ENCODE measurements around the gene SLC6A6. TPM values are rescaled to one million over a fixed set of nuclear protein-coding genes. Genes with fewer than 3 reads are reported as not detected.

Gene SLC6A6
- total and polyA plus RNA-seq, 2 experiments from 2014 or later, result 30.7 to 58.9 TPM

DNA sequence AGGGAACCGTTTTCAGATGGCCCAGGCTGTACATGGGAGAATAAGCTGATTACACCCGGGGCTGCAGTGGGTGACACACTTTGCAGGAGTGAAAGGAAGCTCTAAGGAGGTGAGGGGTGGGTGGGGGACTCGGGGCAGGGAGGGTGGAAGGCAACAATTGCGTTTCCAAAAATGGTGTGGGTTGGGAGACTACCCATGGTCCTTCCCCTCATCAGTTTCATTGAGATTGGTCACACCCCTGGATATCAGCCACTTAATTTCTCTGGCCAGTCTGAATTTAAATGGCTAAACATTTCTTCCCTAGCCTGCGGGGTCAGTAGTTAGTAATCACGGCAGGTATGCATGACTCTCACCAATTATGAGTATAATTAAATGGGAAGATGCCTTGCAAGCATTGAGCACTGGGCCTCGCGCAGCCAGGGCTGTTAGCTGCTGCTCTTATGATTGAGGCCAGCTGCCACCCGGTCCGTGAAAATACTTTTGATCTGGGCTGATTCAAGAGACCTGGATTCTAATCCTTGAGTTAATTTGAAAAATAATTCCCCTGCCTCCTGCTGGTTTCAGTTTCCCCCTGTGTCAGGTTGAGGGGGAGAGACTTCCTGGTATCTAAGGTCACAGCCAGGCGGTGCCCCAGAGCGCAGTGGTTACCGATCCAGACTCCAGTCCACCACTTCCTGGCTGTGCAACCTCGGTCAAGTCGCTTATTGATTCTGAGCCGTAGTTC, 23.3 kb downstream of the SLC6A6 start:
- DNase-seq (ENCODE audit: low spot score), result no peak
- Histone ChIP-seq H3K4me1 (ENCODE audit: insufficient read depth) (peaks cover 18% of the 10 kb centered on the region), H3K27ac (peak overlapping the region; percentile 4), H3K36me3 (replicated peaks; ENCODE audit: insufficient read depth, low read depth) (no peaks in the 10 kb centered on the region), H2AFZ (no peak overlapping the region), H3K27me3 (no peaks in the 10 kb centered on the region), H3K9me2 (replicated peaks; ENCODE audit: insufficient read depth) (no peaks in the 10 kb centered on the region), H3K4me3 (no peak overlapping the region), H3K79me2 (peaks cover 93% of the 10 kb centered on the region), H4K20me1 (ENCODE audit: insufficient read depth, poor library complexity, severe bottlenecking) (peaks cover 15% of the 10 kb centered on the region), H3K9me3 (ENCODE audit: low read depth) (no peaks in the 10 kb centered on the region), H3K4me2 (no peak overlapping the region)
- no peak for TF ChIP-seq CTCF (IDR thresholded peaks at IDR 0.05; ENCODE audit: poor library complexity)
- TF ChIP-seq EZH2 (IDR thresholded peaks at IDR 0.05; ENCODE audit: borderline replicate concordance), result no peak
- TF ChIP-seq EZH2phosphoT487 (IDR thresholded peaks at IDR 0.05; ENCODE audit: low read depth, severe bottlenecking, unreplicated experiment), result no peak
- WGBS (ENCODE audit: low lambda C conversion rate, missing lambda C conversion rate), result 79% methylated on average over 15 of the region's 16 CpGs

DNA sequence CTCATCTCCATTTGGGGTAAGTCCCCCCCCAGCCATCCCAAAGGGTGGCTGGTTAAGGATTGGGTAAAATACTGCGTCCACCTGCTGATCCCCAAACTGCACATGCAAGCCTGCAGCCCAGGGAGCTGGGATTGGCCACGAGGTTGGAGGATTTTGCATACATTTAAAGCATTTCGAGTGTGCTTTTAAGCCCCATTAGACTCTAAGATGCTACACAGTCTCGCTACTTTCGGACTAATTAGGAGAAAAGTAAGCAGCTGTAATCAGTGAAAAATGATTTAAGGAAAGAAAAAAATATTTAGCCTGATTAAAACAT, 23.9 kb downstream of the SLC6A6 start:
- peaks cover 23% of the 10 kb centered on the region for H3K4me1 ChIP-seq (ENCODE audit: insufficient read depth)
- H3K4me3 ChIP-seq, result no peak overlapping the region
- H2AFZ ChIP-seq, result no peak overlapping the region
- H3K4me2 ChIP-seq, result no peak overlapping the region
- TF ChIP-seq CTCF (IDR thresholded peaks at IDR 0.05; ENCODE audit: poor library complexity) (no peak), EZH2phosphoT487 (IDR thresholded peaks at IDR 0.05; ENCODE audit: low read depth, severe bottlenecking, unreplicated experiment) (no peak), EZH2 (IDR thresholded peaks at IDR 0.05; ENCODE audit: borderline replicate concordance) (no peak)
- H3K27ac ChIP-seq, result peak overlapping the region; percentile 4
- H3K36me3 ChIP-seq (replicated peaks; ENCODE audit: insufficient read depth, low read depth), result no peaks in the 10 kb centered on the region
- DNase-seq (ENCODE audit: low spot score), result no peak
- H3K9me3 ChIP-seq (ENCODE audit: low read depth), result no peaks in the 10 kb centered on the region
- 91% methylated on average over 5 of the region's 5 CpGs for WGBS (ENCODE audit: low lambda C conversion rate, missing lambda C conversion rate)
- H4K20me1 ChIP-seq (ENCODE audit: insufficient read depth, poor library complexity, severe bottlenecking), result peaks cover 15% of the 10 kb centered on the region
- H3K27me3 ChIP-seq, result no peaks in the 10 kb centered on the region
- H3K79me2 ChIP-seq, result peaks cover 92% of the 10 kb centered on the region
- H3K9me2 ChIP-seq (replicated peaks; ENCODE audit: insufficient read depth), result no peaks in the 10 kb centered on the region

GRCh38 chr3:14428087-14429033, 26.0 kb downstream of the SLC6A6 start:
- H3K4me2 ChIP-seq, result no peak overlapping the region
- H2AFZ ChIP-seq, result no peak overlapping the region
- no peak for DNase-seq (ENCODE audit: low spot score)
- H3K27ac ChIP-seq, result peak overlapping the region; percentile 34
- peaks cover 88% of the 10 kb centered on the region for H3K79me2 ChIP-seq
- 96% methylated on average over 7 of the region's 7 CpGs for WGBS (ENCODE audit: low lambda C conversion rate, missing lambda C conversion rate)
- TF ChIP-seq EZH2 (IDR thresholded peaks at IDR 0.05; ENCODE audit: borderline replicate concordance), result no peak
- no peak for TF ChIP-seq CTCF (IDR thresholded peaks at IDR 0.05; ENCODE audit: poor library complexity)
- TF ChIP-seq EZH2phosphoT487 (IDR thresholded peaks at IDR 0.05; ENCODE audit: low read depth, severe bottlenecking, unreplicated experiment), result no peak
- peaks cover 38% of the 10 kb centered on the region for H3K4me1 ChIP-seq (ENCODE audit: insufficient read depth)
- H3K9me2 ChIP-seq (replicated peaks; ENCODE audit: insufficient read depth), result no peaks in the 10 kb centered on the region
- H3K4me3 ChIP-seq, result no peak overlapping the region
- no peaks in the 10 kb centered on the region for H3K9me3 ChIP-seq (ENCODE audit: low read depth)
- H4K20me1 ChIP-seq (ENCODE audit: insufficient read depth, poor library complexity, severe bottlenecking), result peaks cover 15% of the 10 kb centered on the region
- H3K36me3 ChIP-seq (replicated peaks; ENCODE audit: insufficient read depth, low read depth), result no peaks in the 10 kb centered on the region
- H3K27me3 ChIP-seq, result no peaks in the 10 kb centered on the region

Measured in hepatocyte (in vitro differentiated cells).